Neuronal stem cell (in vitro differentiated cells): ENCODE measurements around the gene MEP1B.

ENCODE experiments used
- DNase-seq: peaks from one replicate; pipeline ENCODE4 v3.0.0-alpha.2; 2013; ENCODE audit warnings: low spot score
- H2AFZ ChIP-seq: one replicate; pipeline ENCODE4 v1.6.1; 2013; ENCODE audit warnings: mild to moderate bottlenecking, low read length, inconsistent platforms
- H2AK5ac ChIP-seq: 2 replicates; pipeline ENCODE4 v1.6.1; 2013; ENCODE audit warnings: low read depth, mild to moderate bottlenecking, inconsistent platforms, low read length, moderate library complexity, mixed read lengths
- H2BK120ac ChIP-seq: 2 replicates; pipeline ENCODE4 v1.6.1; 2013; ENCODE audit warnings: low read depth, mild to moderate bottlenecking, inconsistent platforms, low read length, moderate library complexity, mixed read lengths
- H2BK12ac ChIP-seq: one replicate; pipeline ENCODE4 v1.6.1; 2013; ENCODE audit warnings: low read length, inconsistent platforms
- H2BK15ac ChIP-seq: 2 replicates; pipeline ENCODE4 v1.6.1; 2013; ENCODE audit warnings: mild to moderate bottlenecking, low read length, inconsistent platforms, mixed read lengths
- H2BK5ac ChIP-seq: one replicate; pipeline ENCODE4 v1.6.1; 2013; ENCODE audit warnings: inconsistent platforms, mild to moderate bottlenecking, low read length, moderate library complexity
- H3K14ac ChIP-seq: one replicate; pipeline ENCODE4 v1.6.1; 2013; ENCODE audit warnings: low read length, inconsistent platforms
- H3K18ac ChIP-seq: 2 replicates; pipeline ENCODE4 v1.6.1; 2013; ENCODE audit warnings: low read length, inconsistent platforms
- H3K23ac ChIP-seq: 2 replicates; pipeline ENCODE4 v1.6.1; 2013; ENCODE audit warnings: low read depth, mild to moderate bottlenecking, mixed read lengths, low read length, inconsistent platforms; ENCODE audit not compliant: poor library complexity
- H3K27ac ChIP-seq: replicated peaks from 3 replicates; pipeline ENCODE4 v1.5.1; 2013; ENCODE audit warnings: low read length, inconsistent platforms
- H3K27me3 ChIP-seq, 3 experiments: 2 replicates each; pipeline ENCODE4 v1.6.1; 2013; ENCODE audit warnings: low read length in 3 of 3, mild to moderate bottlenecking in 2 of 3, inconsistent platforms in 1 of 3, low read depth in 1 of 3, mixed read lengths in 1 of 3, moderate library complexity in 1 of 3; ENCODE audit not compliant: control insufficient read depth in 3 of 3, insufficient read depth in 3 of 3
- H3K36me3 ChIP-seq, 2 donors: replicated peaks in 1 of 2; 2 replicates each; pipeline ENCODE4 v1.6.1; 2013; ENCODE audit warnings: low read length in 2 of 2; ENCODE audit not compliant: control insufficient read depth in 2 of 2, insufficient read depth in 2 of 2
- H3K4ac ChIP-seq: 2 replicates; pipeline ENCODE4 v1.6.1; 2013; ENCODE audit warnings: inconsistent platforms, mild to moderate bottlenecking, low read length, moderate library complexity
- H3K4me1 ChIP-seq, 2 donors: 1 replicate in 1 of 2; 2 replicates in 1 of 2; pipeline ENCODE4 v1.6.1; 2013; ENCODE audit warnings: low read length in 2 of 2, low read depth in 1 of 2; ENCODE audit not compliant: control insufficient read depth in 2 of 2, insufficient read depth in 1 of 2
- H3K4me2 ChIP-seq: one replicate; pipeline ENCODE4 v1.6.1; 2013; ENCODE audit warnings: mild to moderate bottlenecking, low read length, inconsistent platforms; ENCODE audit not compliant: insufficient read depth, poor library complexity, severe bottlenecking
- H3K4me3 ChIP-seq, 2 donors: 2 replicates each; pipeline ENCODE4 v1.5.1; 2013; ENCODE audit warnings: low read length in 2 of 2, mild to moderate bottlenecking in 2 of 2, inconsistent platforms in 1 of 2, moderate library complexity in 1 of 2
- H3K79me1 ChIP-seq: one replicate; pipeline ENCODE4 v1.6.1; 2013; ENCODE audit warnings: low read depth, mild to moderate bottlenecking, inconsistent platforms, low read length, moderate library complexity
- H3K9ac ChIP-seq: one replicate; pipeline ENCODE4 v1.6.1; 2013; ENCODE audit warnings: mild to moderate bottlenecking, low read depth, low read length, inconsistent platforms; ENCODE audit not compliant: poor library complexity
- H3K9me3 ChIP-seq, 2 donors: replicated peaks in 1 of 2; 2 replicates each; pipeline versions ENCODE3 to v1.6.1; 2013; ENCODE audit warnings: low read length in 2 of 2, mild to moderate bottlenecking in 2 of 2, inconsistent platforms in 1 of 2, low read depth in 1 of 2, mixed read lengths in 1 of 2, moderate library complexity in 1 of 2; ENCODE audit not compliant: control insufficient read depth in 2 of 2, insufficient read depth in 1 of 2
- H4K8ac ChIP-seq: one replicate; pipeline ENCODE4 v1.6.1; 2013; ENCODE audit warnings: low read depth, mild to moderate bottlenecking, inconsistent platforms, low read length, moderate library complexity
- H4K91ac ChIP-seq: one replicate; pipeline ENCODE4 v1.6.1; 2013; ENCODE audit warnings: low read length, low read depth, mild to moderate bottlenecking, inconsistent platforms; ENCODE audit not compliant: poor library complexity
- WGBS, 2 donors: extraction: QIAGEN DNeasy Blood & Tissue Kit; methylation state at CpG; one replicate each; pipeline ENCODE4 v1.1.7; 2013; ENCODE audit warnings: missing lambda C conversion rate in 2 of 2, mixed read lengths in 1 of 2; ENCODE audit not compliant: insufficient read length in 2 of 2, insufficient replicate concordance in 1 of 2; ENCODE audit errors: extremely low coverage in 2 of 2; 5-methylcytosine and 5-hydroxymethylcytosine counted together

The MEP1B gene

DNA sequence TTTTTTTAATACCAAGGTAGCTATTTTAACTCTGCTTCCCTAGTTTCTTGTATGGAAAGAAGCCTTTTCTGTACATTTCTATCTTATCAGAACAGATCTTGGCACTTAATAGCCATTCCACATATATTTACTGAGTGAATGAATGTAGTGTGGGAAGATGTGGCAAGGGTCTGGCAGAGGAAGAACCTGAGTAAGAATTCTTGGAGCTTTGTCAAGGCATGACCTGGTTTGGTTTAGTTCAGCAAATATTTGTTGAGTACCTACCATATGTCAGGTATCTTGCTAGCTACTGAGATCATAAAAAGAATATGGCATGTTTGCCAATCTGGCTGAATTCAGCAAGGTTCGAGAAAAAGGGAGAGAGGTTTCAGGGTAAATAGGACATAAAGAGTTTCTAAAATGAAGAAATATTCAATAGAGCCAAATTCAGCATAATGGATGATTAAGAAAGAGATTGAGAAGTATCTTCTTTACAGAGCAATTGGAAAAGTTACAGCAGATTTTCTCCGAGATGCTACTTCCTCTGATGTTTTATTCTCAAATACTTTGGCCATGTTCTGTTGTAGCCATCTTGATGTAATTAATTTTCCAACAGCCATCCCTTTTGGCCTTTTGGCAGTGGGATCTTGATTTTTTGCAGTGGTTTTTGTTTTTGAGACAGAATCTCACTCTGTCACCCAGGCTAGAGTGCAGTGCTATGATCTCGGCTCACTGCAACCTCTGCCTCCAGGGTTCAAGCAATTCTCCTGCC, 21.7 kb upstream of the MEP1B start:
- no peak for DNase-seq
- H3K9ac ChIP-seq, result no peak overlapping the region
- H3K14ac ChIP-seq, result no peak overlapping the region
- H4K8ac ChIP-seq, result no peak overlapping the region
- no peak overlapping the region for H2BK120ac ChIP-seq
- WGBS, 2 donors, result no CpG with 5 or more reads among the region's 3 CpGs
- no peaks in the 10 kb centered on the region for H3K9me3 ChIP-seq
- no peak overlapping the region for H3K4ac ChIP-seq
- H3K18ac ChIP-seq, result no peak overlapping the region
- H3K4me1 ChIP-seq, result no peaks in the 10 kb centered on the region
- H3K36me3 ChIP-seq, result no peaks in the 10 kb centered on the region
- no peaks in the 10 kb centered on the region for H3K27me3 ChIP-seq
- H3K4me3 ChIP-seq, result no peak overlapping the region
- H4K91ac ChIP-seq, result no peak overlapping the region
- H3K23ac ChIP-seq, result no peak overlapping the region
- no peak overlapping the region for H2AK5ac ChIP-seq
- no peaks in the 10 kb centered on the region for H3K79me1 ChIP-seq
- H2BK12ac ChIP-seq, result no peak overlapping the region
- H3K27ac ChIP-seq, result no peak overlapping the region
- H2AFZ ChIP-seq, result no peak overlapping the region
- H2BK15ac ChIP-seq, result no peak overlapping the region
- no peak overlapping the region for H2BK5ac ChIP-seq
- no peak overlapping the region for H3K4me2 ChIP-seq

DNA sequence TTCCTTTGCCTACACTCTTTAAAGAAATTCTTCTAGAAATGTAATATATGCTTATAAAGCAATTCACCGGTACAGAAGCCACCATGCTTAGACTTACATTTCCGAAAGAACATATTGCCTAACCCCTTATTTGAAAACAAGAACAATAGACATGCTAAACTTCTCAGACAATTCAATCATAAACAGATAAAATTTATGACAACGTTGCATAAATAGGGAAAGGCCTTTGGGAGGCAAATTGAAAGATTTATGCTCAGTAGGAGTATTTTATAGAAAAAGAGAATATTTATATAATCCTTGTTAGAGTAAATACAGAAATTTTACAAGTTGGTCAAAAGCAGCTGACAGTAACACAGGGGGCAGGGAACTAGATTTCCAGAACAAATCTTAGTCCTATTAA, 16.2 kb upstream of the MEP1B start:
- Histone ChIP-seq H3K79me1 (no peaks in the 10 kb centered on the region), H3K27me3 (no peaks in the 10 kb centered on the region), H2BK15ac (no peak overlapping the region), H3K4me2 (no peak overlapping the region), H4K8ac (no peak overlapping the region), H2BK12ac (no peak overlapping the region), H3K9ac (no peak overlapping the region), H2BK120ac (no peak overlapping the region), H3K23ac (no peak overlapping the region), H2AFZ (no peak overlapping the region), H3K4me3 (no peak overlapping the region), H3K4me1 (no peaks in the 10 kb centered on the region), H2AK5ac (no peak overlapping the region), H3K18ac (no peak overlapping the region), H3K14ac (no peak overlapping the region), H3K27ac (no peak overlapping the region), H3K36me3 (no peaks in the 10 kb centered on the region), H4K91ac (no peak overlapping the region), H3K9me3 (no peaks in the 10 kb centered on the region), H2BK5ac (no peak overlapping the region), H3K4ac (no peak overlapping the region)
- WGBS, 2 donors, result no CpG with 5 or more reads among the region's 3 CpGs
- no peak for DNase-seq

DNA sequence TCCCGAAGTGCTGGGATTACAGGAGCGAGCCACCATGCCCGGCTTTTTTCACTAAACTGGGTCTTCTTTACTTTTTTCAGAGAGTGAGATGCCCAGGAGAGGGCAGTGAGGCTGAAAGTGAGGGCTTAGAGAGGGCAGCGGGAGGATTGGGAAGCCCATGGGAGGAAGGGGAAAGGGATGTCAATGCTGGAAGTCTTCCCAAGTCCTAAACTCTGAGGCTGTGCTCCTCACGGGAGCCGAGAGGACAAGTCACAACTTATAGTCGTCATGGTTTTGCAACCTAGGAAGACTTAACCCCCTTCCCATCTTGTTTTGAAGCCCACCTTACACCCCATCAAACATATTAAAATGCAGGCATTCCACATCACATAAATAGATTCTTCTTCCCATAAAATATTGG, 15.1 kb upstream of the MEP1B start:
- Histone ChIP-seq H3K14ac (no peak overlapping the region), H4K91ac (no peak overlapping the region), H2AK5ac (no peak overlapping the region), H3K4me1 (peaks cover 0 to under 1% of the 10 kb centered on the region in 2 donors), H3K4me2 (no peak overlapping the region), H3K27me3 (no peaks in the 10 kb centered on the region), H3K9ac (no peak overlapping the region), H3K23ac (no peak overlapping the region), H3K4ac (no peak overlapping the region), H2AFZ (no peak overlapping the region), H3K9me3 (no peaks in the 10 kb centered on the region), H3K4me3 (no peak overlapping the region), H2BK12ac (no peak overlapping the region), H3K27ac (no peak overlapping the region), H3K79me1 (no peaks in the 10 kb centered on the region), H3K18ac (peak overlapping the region; percentile 19), H2BK5ac (no peak overlapping the region), H3K36me3 (no peaks in the 10 kb centered on the region), H2BK120ac (no peak overlapping the region), H4K8ac (no peak overlapping the region), H2BK15ac (no peak overlapping the region)
- WGBS, 2 donors, result no CpG with 5 or more reads among the region's 7 CpGs
- no peak for DNase-seq

DNA sequence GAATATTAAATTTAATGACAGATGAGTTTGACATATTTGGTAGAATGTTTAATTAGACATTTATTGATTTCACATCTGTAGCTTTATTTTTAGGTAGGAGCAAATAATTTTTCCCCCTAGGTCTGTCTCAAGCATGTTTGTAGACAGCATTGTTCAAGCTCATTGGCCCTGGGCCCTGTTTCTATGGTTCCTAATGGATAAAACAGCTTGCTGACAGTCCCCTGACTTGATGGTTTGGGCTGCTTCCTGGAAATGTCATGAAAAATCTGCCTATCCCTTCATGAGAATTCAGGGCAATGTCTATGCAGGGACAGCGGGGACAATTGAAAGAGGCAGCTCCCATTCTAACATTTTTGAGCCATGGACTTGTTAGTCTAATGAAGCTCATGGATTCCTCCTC, 14.6 kb upstream of the MEP1B start:
- H3K27me3 ChIP-seq, result no peaks in the 10 kb centered on the region
- no peak overlapping the region for H3K27ac ChIP-seq
- H2AFZ ChIP-seq, result no peak overlapping the region
- H3K9me3 ChIP-seq, result no peaks in the 10 kb centered on the region
- no peak overlapping the region for H2AK5ac ChIP-seq
- no peak overlapping the region for H2BK12ac ChIP-seq
- H2BK15ac ChIP-seq, result no peak overlapping the region
- H3K4me2 ChIP-seq, result no peak overlapping the region
- WGBS, 2 donors, result no CpG with 5 or more reads among the region's 1 CpG
- no peak overlapping the region for H3K18ac ChIP-seq
- DNase-seq, result no peak
- no peak overlapping the region for H4K91ac ChIP-seq
- no peaks in the 10 kb centered on the region for H3K79me1 ChIP-seq
- H3K4ac ChIP-seq, result no peak overlapping the region
- H3K23ac ChIP-seq, result no peak overlapping the region
- no peak overlapping the region for H3K14ac ChIP-seq
- H3K9ac ChIP-seq, result no peak overlapping the region
- H4K8ac ChIP-seq, result no peak overlapping the region
- H2BK120ac ChIP-seq, result no peak overlapping the region
- H2BK5ac ChIP-seq, result no peak overlapping the region
- H3K4me3 ChIP-seq, result no peak overlapping the region
- peaks cover 0 to 5% of the 10 kb centered on the region in 2 donors for H3K4me1 ChIP-seq
- no peaks in the 10 kb centered on the region for H3K36me3 ChIP-seq
